SK-N-MC (cell line): ENCODE data around the gene PTPRF.

Experiments
- EZH2 ChIP-seq: fragments of 200-600 bp; sonication (generic); IDR thresholded peaks from one replicate; pipeline ENCODE4 v1.6.1; 2017; ENCODE audit warnings: antibody characterized with exemption
- POLR2AphosphoS5 ChIP-seq: IDR thresholded peaks from 2 replicates; pipeline ENCODE4 v1.6.1; 2012; ENCODE audit warnings: mild to moderate bottlenecking, low read depth, low read length, borderline replicate concordance

DNA sequence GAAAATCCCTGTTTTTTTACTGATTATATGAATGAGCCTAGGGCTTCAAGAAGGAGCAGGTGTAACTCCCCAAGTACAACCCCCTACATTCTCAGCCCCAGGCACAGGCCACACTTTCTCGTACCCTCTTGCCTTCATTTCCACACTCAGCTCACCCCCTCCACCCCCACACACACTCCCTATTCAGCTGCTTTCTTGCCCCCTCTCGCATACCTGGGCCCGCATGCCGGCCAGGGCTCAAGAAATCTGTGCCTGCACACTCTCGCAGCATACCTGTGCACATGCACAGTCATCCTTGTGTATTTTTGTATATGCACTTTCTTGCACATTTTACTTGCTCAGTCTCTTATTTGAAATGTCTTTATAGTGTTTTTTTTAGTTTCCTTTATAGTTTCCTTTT, 2.0 kb downstream of the PTPRF start:
- TF ChIP-seq EZH2 (no peak), POLR2AphosphoS5 (no peak)
